Measurements from ENCODE around the gene IFIT1B.

IFIT1B gene

DNA sequence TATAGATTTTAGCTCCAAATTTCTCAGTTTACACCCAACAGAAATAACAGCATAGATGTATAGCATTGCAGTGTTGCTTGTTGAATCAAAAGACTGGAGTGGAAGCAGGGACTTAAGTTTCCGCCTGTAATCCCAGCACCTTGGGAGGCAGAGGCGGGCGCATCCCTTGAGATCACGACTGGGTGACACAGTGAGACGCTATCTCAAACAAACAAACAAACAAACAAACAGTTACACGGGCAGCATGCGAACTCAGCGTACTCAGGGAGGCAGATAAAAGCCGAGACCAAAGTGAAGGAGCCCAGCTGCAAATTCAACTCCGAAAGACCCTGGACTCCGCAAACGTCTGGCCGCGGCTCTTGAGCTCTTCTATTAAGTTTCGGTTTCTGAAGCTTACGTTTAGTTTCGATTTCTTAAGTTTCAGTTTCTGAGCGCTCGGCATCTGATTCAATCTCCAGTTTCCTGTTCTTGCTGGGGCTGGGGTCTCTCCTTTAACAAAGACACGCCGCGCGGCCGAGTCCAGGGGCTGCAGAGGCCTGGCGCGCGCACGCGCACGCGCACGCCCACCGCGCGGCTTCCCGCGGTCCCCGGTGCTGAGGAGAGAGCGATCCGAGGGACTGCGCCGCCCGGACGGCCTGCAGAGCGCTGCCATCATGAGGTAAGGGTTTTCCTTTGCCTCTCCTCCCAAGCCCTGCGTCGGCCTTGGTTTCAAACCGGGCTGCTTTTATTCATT is 36.5 kb downstream of the IFIT1B start, which contains the start of gene IFIT5:
TSS of gene IFIT5 (plus strand) at position 423 of the 733 bp plus-strand sequence. CDS start at position 654, 231 bp downstream.
- DNase-seq: peak; percentile 71

DNA sequence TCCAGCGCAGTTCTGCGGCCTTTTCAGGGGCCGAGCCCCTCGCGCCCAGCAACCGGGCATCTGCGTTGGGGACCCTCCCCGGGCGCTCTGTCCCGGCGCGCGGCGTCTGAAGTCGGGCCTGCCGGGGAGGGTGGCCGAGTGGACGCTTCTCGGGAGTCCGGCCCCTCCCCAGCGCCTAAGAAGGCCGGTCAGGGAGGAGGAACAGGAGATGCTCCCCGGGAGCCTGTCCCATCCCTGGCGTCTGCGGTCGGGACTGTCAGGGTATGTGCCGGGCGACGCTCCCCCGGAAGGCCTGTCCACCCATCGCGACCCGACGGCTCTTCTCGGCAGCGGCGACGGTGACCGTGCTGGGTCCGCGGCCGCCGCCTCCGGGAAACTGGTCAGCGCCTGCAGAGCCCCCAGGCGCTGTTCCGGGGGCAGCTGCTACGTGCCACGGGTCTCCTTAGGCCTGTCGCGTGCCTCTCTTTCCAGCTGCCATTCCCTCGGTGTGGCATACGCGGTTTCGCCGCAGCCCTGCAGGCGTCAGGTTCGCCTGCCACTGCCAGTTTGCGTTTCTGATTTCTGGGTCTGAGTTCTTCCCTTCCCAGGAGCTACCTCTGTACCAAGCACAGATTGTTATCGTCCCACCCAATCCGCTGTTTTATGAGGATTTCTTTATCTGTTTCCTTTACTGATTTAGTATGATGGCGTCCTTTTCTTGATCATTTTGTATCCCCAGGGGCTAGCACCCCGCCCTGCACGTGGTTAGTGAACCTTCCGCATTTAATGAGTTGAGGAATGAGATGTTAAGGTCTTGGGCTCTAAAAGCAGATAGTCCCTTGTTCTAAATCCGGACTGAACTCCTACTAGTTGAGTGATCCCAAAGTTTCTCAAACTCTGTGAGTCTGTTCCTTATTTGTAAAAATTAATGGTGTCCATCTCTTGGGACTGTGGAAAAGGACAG is 37.3 kb downstream of the IFIT1B start:
- peak; percentile 46 for DNase-seq

DNA sequence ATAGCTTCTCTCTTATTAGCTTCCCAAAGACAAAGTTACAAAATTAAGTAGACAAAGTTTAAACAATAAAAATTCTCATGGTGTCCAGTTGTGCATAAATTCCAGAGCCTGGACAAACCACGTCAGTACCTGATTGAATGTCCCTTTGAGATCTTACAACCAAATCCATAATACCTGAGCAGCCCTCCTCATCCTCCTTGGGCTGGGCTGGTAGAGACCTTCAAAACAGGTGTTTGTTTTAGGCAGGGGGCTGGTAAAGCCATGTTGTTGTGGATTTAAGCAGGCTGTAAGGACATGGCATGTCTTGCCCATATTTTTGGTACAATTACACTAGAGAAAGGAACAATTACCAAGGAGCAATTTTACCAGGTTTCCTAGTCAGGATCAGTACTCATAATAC is 38.6 kb downstream of the IFIT1B start:
- no peak for DNase-seq

DNA sequence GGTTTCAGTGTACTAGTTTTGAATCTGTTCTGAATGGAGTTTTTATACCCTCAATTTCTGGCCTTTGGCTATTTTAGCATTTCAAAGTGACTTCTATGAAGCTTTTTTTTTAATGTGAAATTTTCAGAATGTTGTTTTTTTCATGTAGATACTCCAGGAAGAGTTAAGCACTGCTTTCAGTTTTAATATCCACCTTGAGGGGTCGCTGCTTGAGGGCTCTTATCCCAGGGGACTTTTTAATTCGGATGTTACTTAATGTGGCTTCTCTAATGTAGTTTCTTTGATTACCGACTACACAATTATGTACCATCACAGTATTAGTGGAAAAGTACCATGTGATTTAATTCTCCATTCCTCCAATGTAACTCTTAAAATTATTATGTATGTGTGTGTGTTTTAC is 41.7 kb downstream of the IFIT1B start:
- peak; percentile 0 for DNase-seq

DNA sequence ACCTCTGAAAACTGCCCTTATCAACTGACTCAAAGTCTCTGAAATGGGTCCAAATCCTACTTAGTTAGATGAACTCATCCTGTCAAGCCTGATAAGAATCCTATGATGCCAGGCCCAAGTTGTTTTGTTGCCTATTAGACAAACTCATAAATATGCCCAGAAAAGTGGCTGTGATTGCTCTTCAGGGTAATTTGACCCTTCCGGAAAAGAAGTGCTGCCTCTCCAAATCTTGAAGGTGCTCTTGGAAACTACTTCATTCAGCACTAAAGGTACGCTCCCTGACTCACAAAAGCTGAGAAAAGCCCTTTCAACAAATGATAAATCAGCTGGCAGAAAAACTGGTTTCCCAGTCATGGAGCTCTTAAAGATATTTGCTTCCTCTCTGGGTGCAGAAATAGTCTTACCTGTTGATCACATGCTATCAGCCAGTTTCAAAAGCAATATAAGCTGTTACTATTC is 43.2 kb downstream of the IFIT1B start:
- DNase-seq: no peak

DNA sequence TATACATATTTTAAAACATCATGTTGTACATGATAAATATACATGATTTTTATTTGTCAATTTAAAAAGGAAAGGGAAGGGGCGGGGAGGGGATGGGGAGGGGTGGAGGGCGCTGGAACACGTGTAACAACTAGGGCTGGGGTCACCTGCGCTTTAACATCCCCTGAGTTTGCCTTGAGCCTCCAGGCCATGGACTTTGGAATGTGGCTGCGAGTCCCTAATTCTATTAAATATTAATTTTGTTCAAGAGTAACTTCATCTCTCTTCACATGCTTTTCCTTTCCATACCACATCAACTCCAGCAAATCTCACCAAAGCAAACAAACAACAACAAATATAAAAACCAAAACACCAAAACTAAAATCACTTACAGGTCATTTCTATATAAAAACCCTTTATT is 47.1 kb downstream of the IFIT1B start:
- DNase-seq: no peak

DNA sequence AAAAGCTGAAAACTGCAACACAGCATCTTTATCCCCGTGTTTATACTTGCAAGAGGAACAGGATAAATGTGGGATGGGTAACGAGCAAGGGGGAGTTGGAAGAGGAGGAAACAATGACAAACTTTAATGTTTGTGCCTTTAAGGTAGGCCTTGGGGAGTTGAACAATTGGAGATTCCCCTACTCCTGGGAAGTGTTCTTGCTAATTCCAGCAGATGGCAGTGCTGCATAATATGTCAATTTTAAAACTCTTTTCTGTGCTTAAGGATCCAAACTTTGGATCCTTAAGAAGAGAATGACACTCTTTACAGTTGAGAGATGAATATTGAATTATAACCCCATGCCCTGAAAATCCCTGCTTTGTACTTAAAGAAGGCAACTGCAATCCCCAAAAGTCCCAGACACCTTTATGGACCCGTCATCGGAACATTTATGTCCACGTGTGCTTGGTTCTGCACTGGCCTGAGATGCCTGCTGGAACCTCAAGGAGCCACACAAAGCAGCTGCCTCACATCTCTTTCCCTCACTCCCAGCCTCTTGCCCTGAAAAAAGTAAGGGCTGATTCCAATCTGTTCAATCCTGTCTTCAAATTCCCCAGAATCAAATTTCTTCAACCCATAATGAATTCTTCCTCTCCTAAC is 48.5 kb downstream of the IFIT1B start:
- DNase-seq: peak; percentile 49

DNA sequence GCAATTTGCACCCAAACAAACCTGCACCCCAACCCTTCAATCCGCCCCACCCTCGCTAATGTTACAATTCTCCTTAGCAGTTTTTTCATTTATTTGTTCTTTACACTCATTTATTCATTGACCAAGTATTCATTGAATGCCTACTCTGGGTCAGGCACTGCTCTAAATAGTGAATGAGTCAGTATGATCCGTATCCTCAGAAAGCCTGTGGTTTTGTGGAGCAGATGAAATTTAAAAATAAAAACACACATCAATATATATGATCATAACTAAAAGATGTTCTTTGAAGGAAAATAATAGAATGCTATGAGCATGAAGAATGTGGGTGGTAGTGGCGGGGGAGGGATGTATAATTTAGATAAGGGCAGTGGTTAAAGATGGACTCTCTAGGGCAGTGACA is 49.8 kb downstream of the IFIT1B start:
- DNase-seq: no peak

DNA sequence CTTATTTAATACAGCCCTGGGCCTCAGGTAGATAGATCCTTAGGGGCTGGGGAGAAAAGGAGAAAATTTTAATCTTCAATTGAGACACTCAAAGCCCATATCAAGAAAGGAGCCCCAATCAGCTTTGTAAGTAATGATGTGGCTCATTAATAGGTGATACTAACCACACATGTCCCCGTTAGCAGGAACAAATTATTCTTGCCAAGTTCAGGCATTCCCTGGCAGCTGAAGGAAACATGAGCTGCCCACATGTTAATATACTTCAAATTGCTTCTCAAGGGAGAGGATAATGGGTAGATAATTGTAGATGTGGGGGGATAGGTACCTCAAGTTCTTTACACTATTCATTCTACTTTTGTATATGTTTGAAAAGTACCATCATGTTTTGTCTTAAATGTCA is 51.0 kb downstream of the IFIT1B start:
- peak; percentile 25 for DNase-seq

DNA sequence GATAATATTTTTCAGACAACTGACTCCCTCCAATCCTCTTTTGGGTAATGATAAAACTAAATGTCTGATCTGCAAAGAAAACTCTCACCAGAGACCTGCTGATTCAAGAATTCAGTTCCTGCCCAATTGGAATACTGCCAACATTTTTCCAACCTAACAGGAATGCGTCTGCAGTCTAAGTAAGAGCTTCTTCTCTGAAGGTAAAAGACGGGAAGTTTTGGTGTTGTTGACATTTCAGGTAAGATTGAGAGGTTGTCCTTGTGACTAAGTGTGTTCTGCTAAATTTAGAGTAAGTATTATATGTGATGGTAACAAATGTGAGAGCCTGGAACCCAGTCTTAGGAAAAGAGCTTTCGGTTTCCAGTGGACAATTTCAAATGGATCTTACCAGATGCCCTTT is 54.1 kb downstream of the IFIT1B start:
- DNase-seq: peak; percentile 17
